ENCODE measurements around the gene EMP1. TPM values are rescaled to one million over a fixed set of nuclear protein-coding genes. Genes with fewer than 3 reads are reported as not detected.

The EMP1 gene
- total RNA-seq, 1 donor from 2014 or later = 19.0 TPM

GRCh38 chr12:13198241-13198640 is 1.7 kb downstream of the EMP1 start:
- no peaks in the 10 kb centered on the region for H3K27me3 Mint-ChIP-seq (ENCODE audit: low read depth)
- peak overlapping the region; percentile 64 for H3K27ac Mint-ChIP-seq
- no peaks in the 10 kb centered on the region for H3K36me3 Mint-ChIP-seq
- no peak overlapping the region for H3K4me3 Mint-ChIP-seq
- H3K9me3 Mint-ChIP-seq = no peaks in the 10 kb centered on the region
- peaks cover 68% of the 10 kb centered on the region for H3K4me1 Mint-ChIP-seq
- DNase-seq (ENCODE audit: low spot score in 2 of 2, unreplicated experiment in 2 of 2) = no peak
- TF ChIP-seq CTCF (IDR thresholded peaks at IDR 0.05; ENCODE audit: unreplicated experiment) = no peak

DNA sequence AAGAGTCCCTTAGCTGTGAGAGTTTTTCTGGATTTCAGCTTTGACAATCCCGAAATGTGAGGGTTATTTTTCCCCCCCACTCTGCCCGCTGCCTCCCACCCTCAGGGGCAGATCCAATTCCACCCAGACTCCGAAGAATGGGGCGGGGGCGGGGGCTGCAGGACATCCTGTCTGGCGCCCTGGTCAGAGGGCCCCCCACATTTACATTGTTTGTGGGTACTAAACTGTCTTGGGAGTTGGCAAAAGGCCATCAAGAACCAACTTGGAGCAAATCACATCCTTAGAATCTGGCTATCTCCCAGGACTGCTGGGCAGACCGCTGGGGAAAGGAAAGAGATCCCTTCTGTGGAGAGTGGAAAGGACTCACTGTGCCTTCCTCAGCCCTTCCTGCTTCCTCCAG is 2.4 kb downstream of the EMP1 start:
- peak overlapping the region; percentile 21 for H3K27ac Mint-ChIP-seq
- no peaks in the 10 kb centered on the region for H3K9me3 Mint-ChIP-seq
- DNase-seq (ENCODE audit: low spot score in 2 of 2, unreplicated experiment in 2 of 2) = no peak
- TF ChIP-seq CTCF (IDR thresholded peaks at IDR 0.05; ENCODE audit: unreplicated experiment) = no peak
- H3K4me1 Mint-ChIP-seq = peaks cover 68% of the 10 kb centered on the region
- no peaks in the 10 kb centered on the region for H3K36me3 Mint-ChIP-seq
- no peaks in the 10 kb centered on the region for H3K27me3 Mint-ChIP-seq (ENCODE audit: low read depth)
- H3K4me3 Mint-ChIP-seq = no peak overlapping the region

DNA sequence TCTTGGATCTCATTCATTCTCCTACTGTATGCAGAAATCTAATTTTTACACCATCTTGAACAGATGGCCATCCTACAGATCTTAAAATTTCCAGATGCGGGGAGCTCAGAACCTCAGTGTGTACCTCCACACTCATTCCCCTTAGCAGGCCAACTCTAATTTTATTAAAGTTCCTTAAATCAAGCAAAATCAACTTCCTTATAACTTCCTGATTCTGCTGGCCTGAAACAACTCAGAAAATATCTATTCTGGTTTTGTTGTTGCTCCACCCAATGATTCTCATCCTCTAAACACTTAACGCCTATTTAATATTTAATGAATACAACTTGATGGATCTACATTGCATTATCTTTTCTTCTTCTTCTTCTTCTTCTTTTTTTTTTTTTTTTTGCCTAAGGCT is 3.1 kb downstream of the EMP1 start:
- H3K4me1 Mint-ChIP-seq = peaks cover 68% of the 10 kb centered on the region

GRCh38 chr12:13200841-13201240 is 4.3 kb downstream of the EMP1 start:
- peaks cover 65% of the 10 kb centered on the region for H3K4me1 Mint-ChIP-seq
- no peak for DNase-seq (ENCODE audit: low spot score in 2 of 2, unreplicated experiment in 2 of 2)
- no peaks in the 10 kb centered on the region for H3K27me3 Mint-ChIP-seq (ENCODE audit: low read depth)
- no peak overlapping the region for H3K4me3 Mint-ChIP-seq
- H3K27ac Mint-ChIP-seq = no peak overlapping the region
- no peaks in the 10 kb centered on the region for H3K9me3 Mint-ChIP-seq
- no peak for TF ChIP-seq CTCF (IDR thresholded peaks at IDR 0.05; ENCODE audit: unreplicated experiment)
- H3K36me3 Mint-ChIP-seq = no peaks in the 10 kb centered on the region

More for the DNA sequence above, 3.1 kb downstream of the EMP1 start:
- no peak for DNase-seq (ENCODE audit: low spot score in 2 of 2, unreplicated experiment in 2 of 2)
- TF ChIP-seq CTCF (IDR thresholded peaks at IDR 0.05; ENCODE audit: unreplicated experiment) = no peak
- no peak overlapping the region for H3K27ac Mint-ChIP-seq
- no peak overlapping the region for H3K4me3 Mint-ChIP-seq
- no peaks in the 10 kb centered on the region for H3K9me3 Mint-ChIP-seq
- no peaks in the 10 kb centered on the region for H3K36me3 Mint-ChIP-seq
- H3K27me3 Mint-ChIP-seq (ENCODE audit: low read depth) = no peaks in the 10 kb centered on the region

DNA sequence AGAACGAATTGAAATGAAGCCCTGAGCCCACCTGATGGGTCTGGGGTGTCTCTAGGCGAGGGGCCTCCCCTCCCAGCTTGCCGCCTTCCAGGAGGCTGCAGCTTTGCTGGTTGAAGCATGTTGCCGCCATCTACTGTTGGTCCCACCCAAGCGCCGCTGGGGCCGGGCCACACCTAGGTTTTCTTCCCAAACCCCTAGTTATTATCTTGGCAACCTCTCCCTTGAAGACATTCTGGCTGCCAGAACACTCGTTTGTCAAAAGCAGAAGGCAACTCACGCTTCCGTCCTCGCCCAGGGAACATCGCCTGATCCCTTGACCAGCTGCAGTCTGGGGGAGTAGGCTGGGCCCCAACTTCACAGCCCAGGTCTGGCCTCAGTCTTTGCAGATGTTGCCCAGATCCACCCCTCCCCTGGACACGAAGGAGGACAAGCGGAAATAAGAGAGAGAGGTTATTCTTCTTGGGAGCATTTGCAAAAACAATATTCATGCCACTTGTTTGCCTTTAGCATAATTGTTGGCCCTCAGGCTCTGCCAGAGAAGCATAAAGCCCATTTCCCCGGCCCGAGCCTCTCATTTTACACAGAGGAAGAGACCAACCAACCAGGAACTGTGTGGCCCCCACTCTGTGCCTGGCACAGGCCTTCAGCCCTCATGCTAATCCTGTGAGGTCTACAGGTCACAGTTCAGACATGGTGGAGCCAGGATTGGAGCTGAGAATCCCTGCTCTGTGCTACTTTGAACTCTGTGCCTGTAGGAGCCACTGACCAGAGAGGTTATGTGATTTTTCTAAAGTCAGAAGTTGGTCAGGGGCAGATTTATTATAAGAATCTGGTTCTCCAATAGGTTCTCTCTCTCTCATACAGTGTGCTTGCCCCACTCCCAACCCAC is 6.8 kb downstream of the EMP1 start:
- no peak for DNase-seq (ENCODE audit: low spot score in 2 of 2, unreplicated experiment in 2 of 2)
- H3K4me3 Mint-ChIP-seq = no peak overlapping the region
- H3K27me3 Mint-ChIP-seq (ENCODE audit: low read depth) = no peaks in the 10 kb centered on the region
- H3K9me3 Mint-ChIP-seq = no peaks in the 10 kb centered on the region
- no peaks in the 10 kb centered on the region for H3K36me3 Mint-ChIP-seq
- H3K4me1 Mint-ChIP-seq = peaks cover 57% of the 10 kb centered on the region
- TF ChIP-seq CTCF (IDR thresholded peaks at IDR 0.05; ENCODE audit: unreplicated experiment) = no peak
- peak overlapping the region; percentile 31 for H3K27ac Mint-ChIP-seq

Measured in mesothelial cell of epicardium (in vitro differentiated cells).